SU-DHL-6 (cell line): ENCODE data around the gene KCP.

Source experiments
- H2AFZ ChIP-seq: fragments of 200-600 bp; sonication (generic); 2 replicates; pipeline ENCODE4 v1.6.1; 2014; ENCODE audit warnings: low read depth, mild to moderate bottlenecking, moderate library complexity, mixed read lengths, antibody characterized with exemption, low read length; ENCODE audit not compliant: severe bottlenecking
- H3F3A ChIP-seq: fragments of 200-600 bp; shearing (Covaris generic); 2 replicates; pipeline ENCODE4 v1.6.0; 2016; ENCODE audit warnings: antibody characterized with exemption, mild to moderate bottlenecking; ENCODE audit not compliant: insufficient read depth
- H3K27ac ChIP-seq: fragments of 200-600 bp; sonication (generic); 2 replicates; pipeline ENCODE4 v1.5.1; 2016; ENCODE audit warnings: low read depth, mild to moderate bottlenecking, low read length, moderate library complexity, mixed read lengths
- H3K27me3 ChIP-seq: fragments of 200-600 bp; sonication (generic), shearing (Covaris generic); 2 replicates; pipeline ENCODE4 v1.6.0; 2014; ENCODE audit warnings: mild to moderate bottlenecking, low read length
- H3K36me3 ChIP-seq: fragments of 200-600 bp; sonication (generic); 2 replicates; pipeline ENCODE4 v1.6.1; 2014; ENCODE audit warnings: mild to moderate bottlenecking, low read length, mixed read lengths
- H3K4me2 ChIP-seq: fragments of 300-600, 200-600 bp; shearing (Covaris generic), sonication (generic); 2 replicates; pipeline ENCODE4 v1.6.0; 2014; ENCODE audit warnings: low read length, low read depth, mild to moderate bottlenecking; ENCODE audit not compliant: poor library complexity, severe bottlenecking
- H3K4me3 ChIP-seq: fragments of 200-600 bp; sonication (generic); 2 replicates; pipeline ENCODE4 v1.5.1; 2014; ENCODE audit warnings: antibody characterized with exemption, low read length, mild to moderate bottlenecking, mixed read lengths; ENCODE audit not compliant: insufficient read depth, poor library complexity, severe bottlenecking
- H3K79me2 ChIP-seq: fragments of 200-600 bp; sonication (generic); 2 replicates; pipeline ENCODE4 v1.6.1; 2014; ENCODE audit warnings: mild to moderate bottlenecking, low read length, moderate library complexity; ENCODE audit not compliant: insufficient read depth
- H3K9ac ChIP-seq: fragments of 200-600 bp; sonication (generic); 2 replicates; pipeline ENCODE4 v1.7.0; 2014; ENCODE audit warnings: mild to moderate bottlenecking, low read length
- H3K9me2 ChIP-seq: fragments of 200-600 bp; sonication (generic); replicated peaks from 2 replicates; pipeline ENCODE4 v1.6.1; 2014; ENCODE audit warnings: low read length; ENCODE audit not compliant: insufficient read depth
- H3K9me3 ChIP-seq: fragments of 200-600 bp; sonication (generic); 2 replicates; pipeline ENCODE4 v1.6.1; 2014; ENCODE audit warnings: low read length, mixed read lengths; ENCODE audit not compliant: insufficient read depth
- H4K20me1 ChIP-seq: fragments of 200-600 bp; sonication (generic); 2 replicates; pipeline ENCODE4 v1.6.1; 2014; ENCODE audit warnings: low read depth, mild to moderate bottlenecking, antibody characterized with exemption, low read length, moderate library complexity, mixed read lengths
- EZH2phosphoT487 ChIP-seq: fragments of 200-600 bp; sonication (generic), shearing (Covaris generic); conservative IDR thresholded peaks from 2 replicates; pipeline ENCODE4 v1.6.1; 2018; ENCODE audit warnings: mild to moderate bottlenecking, antibody characterized with exemption, low read length, moderate library complexity, mixed read lengths
- TF ChIP-seq, protein P1 (sequence below): fragments of 200-600 bp; sonication (generic); IDR thresholded peaks from one replicate; pipeline ENCODE4 v1.5.1; 2017; ENCODE audit warnings: antibody characterized with exemption, mild to moderate bottlenecking, low read length, moderate library complexity; ENCODE audit not compliant: insufficient read depth, poor library complexity, severe bottlenecking

KCP gene

DNA sequence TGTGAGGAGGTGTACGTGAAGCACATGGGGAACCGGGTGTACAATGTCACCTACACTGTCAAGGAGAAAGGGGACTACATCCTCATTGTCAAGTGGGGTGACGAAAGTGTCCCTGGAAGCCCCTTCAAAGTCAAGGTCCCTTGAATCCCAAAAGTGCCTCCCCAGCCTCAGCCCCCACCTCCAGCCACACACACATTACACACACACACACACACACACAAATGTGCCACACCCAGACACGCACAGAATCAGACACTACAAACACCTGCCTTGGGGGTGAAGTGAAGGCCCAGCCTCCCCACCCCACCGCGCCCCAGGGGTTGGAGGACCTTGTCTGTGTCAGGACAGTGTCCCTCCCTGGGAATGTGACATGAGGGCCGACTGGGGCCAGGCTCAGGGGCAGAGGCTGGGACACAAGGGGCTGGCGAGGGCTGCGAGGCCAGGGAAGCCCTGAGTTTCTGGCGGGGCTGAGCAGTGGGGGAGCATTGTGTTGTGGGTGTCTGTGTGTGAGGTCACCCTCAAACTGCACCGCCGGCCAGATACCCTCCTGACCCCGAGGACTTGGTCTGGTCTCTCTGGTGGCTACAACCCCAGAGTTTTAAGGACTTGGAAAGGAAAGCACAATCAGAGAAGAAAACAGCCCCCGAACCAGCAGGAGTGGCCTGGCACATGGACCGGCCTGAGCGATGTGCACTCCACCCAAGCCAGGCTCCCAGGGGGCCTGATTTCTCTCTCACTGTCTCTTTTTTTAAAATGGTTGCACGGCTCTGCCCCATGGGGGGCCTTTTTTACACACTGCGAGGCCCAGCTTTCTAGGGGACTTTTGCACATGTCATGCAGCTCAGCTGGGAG, 51.9 kb downstream of the KCP start:
- Histone ChIP-seq H3K9me2 (no peaks in the 10 kb centered on the region), H3K4me3 (no peak overlapping the region), H3K36me3 (no peaks in the 10 kb centered on the region), H3K9ac (no peak overlapping the region), H3K79me2 (peaks cover 8% of the 10 kb centered on the region), H4K20me1 (no peaks in the 10 kb centered on the region), H3K27me3 (no peaks in the 10 kb centered on the region), H3K9me3 (no peaks in the 10 kb centered on the region), H2AFZ (no peak overlapping the region), H3K4me2 (no peak overlapping the region), H3K27ac (no peak overlapping the region), H3F3A (no peaks in the 10 kb centered on the region)
- TF ChIP-seq, protein P1, sequence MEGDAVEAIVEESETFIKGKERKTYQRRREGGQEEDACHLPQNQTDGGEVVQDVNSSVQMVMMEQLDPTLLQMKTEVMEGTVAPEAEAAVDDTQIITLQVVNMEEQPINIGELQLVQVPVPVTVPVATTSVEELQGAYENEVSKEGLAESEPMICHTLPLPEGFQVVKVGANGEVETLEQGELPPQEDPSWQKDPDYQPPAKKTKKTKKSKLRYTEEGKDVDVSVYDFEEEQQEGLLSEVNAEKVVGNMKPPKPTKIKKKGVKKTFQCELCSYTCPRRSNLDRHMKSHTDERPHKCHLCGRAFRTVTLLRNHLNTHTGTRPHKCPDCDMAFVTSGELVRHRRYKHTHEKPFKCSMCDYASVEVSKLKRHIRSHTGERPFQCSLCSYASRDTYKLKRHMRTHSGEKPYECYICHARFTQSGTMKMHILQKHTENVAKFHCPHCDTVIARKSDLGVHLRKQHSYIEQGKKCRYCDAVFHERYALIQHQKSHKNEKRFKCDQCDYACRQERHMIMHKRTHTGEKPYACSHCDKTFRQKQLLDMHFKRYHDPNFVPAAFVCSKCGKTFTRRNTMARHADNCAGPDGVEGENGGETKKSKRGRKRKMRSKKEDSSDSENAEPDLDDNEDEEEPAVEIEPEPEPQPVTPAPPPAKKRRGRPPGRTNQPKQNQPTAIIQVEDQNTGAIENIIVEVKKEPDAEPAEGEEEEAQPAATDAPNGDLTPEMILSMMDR = no peak
- TF ChIP-seq EZH2phosphoT487 = no peak

DNA sequence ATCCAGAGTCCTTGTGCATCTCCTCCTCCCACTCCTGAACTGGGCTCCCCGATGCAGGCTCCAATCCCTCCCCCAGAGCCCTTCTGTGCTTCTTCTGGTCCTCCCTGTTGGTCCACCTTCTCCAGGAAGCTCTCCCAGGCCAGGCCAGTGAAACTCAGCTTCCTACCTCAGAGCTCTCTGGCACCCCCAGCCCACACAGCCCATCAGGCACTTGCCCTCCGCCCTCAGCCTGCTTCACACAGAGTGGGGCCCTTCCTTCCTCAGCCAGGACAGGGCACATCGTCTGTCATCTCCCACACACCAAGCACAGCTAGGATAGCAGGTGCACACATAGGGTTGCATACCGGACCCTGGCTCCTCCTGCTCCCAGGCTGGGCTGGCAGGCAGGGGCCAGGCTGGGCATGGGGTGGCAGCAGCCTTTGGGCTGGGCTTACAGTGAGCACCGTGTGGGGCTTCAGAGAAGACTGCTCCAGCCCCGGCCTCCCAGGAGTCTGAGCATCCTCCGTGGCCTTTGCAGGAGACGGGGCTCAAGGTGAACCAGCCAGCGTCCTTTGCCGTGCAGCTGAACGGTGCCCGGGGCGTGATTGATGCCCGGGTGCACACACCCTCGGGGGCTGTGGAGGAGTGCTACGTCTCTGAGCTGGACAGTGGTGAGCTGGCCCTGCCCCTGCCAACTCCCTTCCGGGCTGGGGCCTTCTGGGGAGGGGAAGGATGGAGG, 54.3 kb downstream of the KCP start:
- Histone ChIP-seq H3K27me3 (no peaks in the 10 kb centered on the region), H3K36me3 (no peaks in the 10 kb centered on the region), H3K4me2 (no peak overlapping the region), H3F3A (no peaks in the 10 kb centered on the region), H3K9ac (no peak overlapping the region), H3K4me3 (no peak overlapping the region), H4K20me1 (no peaks in the 10 kb centered on the region), H3K79me2 (no peaks in the 10 kb centered on the region), H3K9me3 (no peaks in the 10 kb centered on the region), H3K27ac (no peak overlapping the region), H3K9me2 (no peaks in the 10 kb centered on the region), H2AFZ (no peak overlapping the region)
- TF ChIP-seq EZH2phosphoT487 = no peak
- TF ChIP-seq, protein P1 = no peak

DNA sequence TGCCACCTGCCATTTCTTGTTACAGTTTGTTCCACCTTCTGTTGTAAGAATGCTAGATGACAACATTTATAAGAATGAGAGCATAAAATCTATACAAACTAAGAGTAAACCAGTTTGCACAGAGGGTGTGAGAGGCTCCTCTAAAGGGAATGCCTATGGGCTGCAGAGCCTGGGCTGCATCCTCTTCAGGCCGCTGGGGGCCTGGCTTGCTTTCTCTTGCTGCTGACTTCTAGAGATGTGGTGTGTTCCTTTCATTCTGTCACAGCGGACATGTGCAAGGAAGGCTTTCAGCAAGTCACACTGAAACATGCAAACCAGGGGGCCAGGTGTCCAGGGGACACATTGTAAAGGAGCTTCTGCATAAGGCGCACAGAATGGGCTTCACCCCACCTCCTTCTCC, 55.0 kb downstream of the KCP start:
- Histone ChIP-seq H3K79me2 (no peaks in the 10 kb centered on the region), H3K27ac (no peak overlapping the region), H3K4me2 (no peak overlapping the region), H3F3A (no peaks in the 10 kb centered on the region), H3K9me3 (no peaks in the 10 kb centered on the region), H3K9me2 (no peaks in the 10 kb centered on the region), H3K9ac (no peak overlapping the region), H3K36me3 (no peaks in the 10 kb centered on the region), H4K20me1 (no peaks in the 10 kb centered on the region), H2AFZ (no peak overlapping the region), H3K4me3 (no peak overlapping the region), H3K27me3 (no peaks in the 10 kb centered on the region)
- TF ChIP-seq, protein P1 = no peak
- no peak for TF ChIP-seq EZH2phosphoT487
